Astrocyte (in vitro differentiated cells and primary cell): Measurements from ENCODE around the gene DEDD2. TPM values are rescaled to one million over a fixed set of nuclear protein-coding genes. Genes with fewer than 3 reads are reported as not detected.

Experiments used
- DNase-seq: peaks from one replicate; pipeline ENCODE4 v3.0.0-alpha.2; 2010; ENCODE audit warnings: low read depth
- FAIRE-seq: peaks from 2 replicates; lab custom pipeline; 2011; peaks lifted over from hg19 to GRCh38; lab: Jason Lieb, UNC
- H2AFZ ChIP-seq: 2 replicates; pipeline ENCODE4 v1.6.0; 2012; ENCODE audit warnings: low read depth, low read length, inconsistent platforms
- H3K27ac ChIP-seq: 2 replicates; pipeline ENCODE4 v1.5.1; 2011; ENCODE audit warnings: low read depth, low read length, inconsistent platforms
- H3K27me3 ChIP-seq: 2 replicates; pipeline ENCODE4 v1.6.0; 2011; ENCODE audit warnings: low read length, inconsistent platforms; ENCODE audit not compliant: insufficient read depth
- H3K36me3 ChIP-seq: 2 replicates; pipeline ENCODE4 v1.5.1; 2011; ENCODE audit warnings: low read length, inconsistent platforms; ENCODE audit not compliant: insufficient read depth
- H3K4me1 ChIP-seq: 2 replicates; pipeline ENCODE4 v1.5.1; 2011; ENCODE audit warnings: low read length, inconsistent platforms; ENCODE audit not compliant: insufficient read depth
- H3K4me2 ChIP-seq: 2 replicates; pipeline ENCODE4 v1.6.0; 2012; ENCODE audit warnings: low read length, inconsistent platforms
- H3K4me3 ChIP-seq: 2 replicates; pipeline ENCODE4 v1.5.1; 2011; ENCODE audit warnings: low read depth, mild to moderate bottlenecking, low read length, inconsistent platforms; ENCODE audit not compliant: insufficient read depth
- H3K79me2 ChIP-seq: 2 replicates; pipeline ENCODE4 v1.6.0; 2012; ENCODE audit warnings: mild to moderate bottlenecking, low read length, inconsistent platforms; ENCODE audit not compliant: insufficient read depth
- H3K9ac ChIP-seq: 2 replicates; pipeline ENCODE4 v1.6.0; 2012; ENCODE audit warnings: mild to moderate bottlenecking, low read length, inconsistent platforms
- H3K9me3 ChIP-seq: 2 replicates; pipeline ENCODE4 v1.5.1; 2012; ENCODE audit warnings: low read depth, mild to moderate bottlenecking, low read length, inconsistent platforms; ENCODE audit not compliant: insufficient read depth
- H4K20me1 ChIP-seq: 2 replicates; pipeline ENCODE4 v1.6.0; 2012; ENCODE audit warnings: low read length, inconsistent platforms; ENCODE audit not compliant: insufficient read depth
- H3K27ac Mint-ChIP-seq: one replicate; pipeline ENCODE4 v1.8.0; 2021; ENCODE audit warnings: mild to moderate bottlenecking, mixed read lengths; ENCODE audit not compliant: unreplicated experiment
- H3K27me3 Mint-ChIP-seq: one replicate; pipeline ENCODE4 v1.8.0; 2021; ENCODE audit warnings: low read depth, mixed read lengths; ENCODE audit not compliant: unreplicated experiment
- H3K36me3 Mint-ChIP-seq: one replicate; pipeline ENCODE4 v1.8.0; 2021; ENCODE audit warnings: low read depth, mixed read lengths; ENCODE audit not compliant: unreplicated experiment
- H3K4me1 Mint-ChIP-seq: one replicate; pipeline ENCODE4 v1.8.0; 2021; ENCODE audit warnings: low read depth, mixed read lengths; ENCODE audit not compliant: unreplicated experiment
- H3K4me3 Mint-ChIP-seq: one replicate; pipeline ENCODE4 v1.8.0; 2021; ENCODE audit warnings: mild to moderate bottlenecking, moderate library complexity, mixed read lengths; ENCODE audit not compliant: unreplicated experiment
- H3K9me3 Mint-ChIP-seq: one replicate; pipeline ENCODE4 v1.8.0; 2021; ENCODE audit warnings: mild to moderate bottlenecking, mixed read lengths; ENCODE audit not compliant: unreplicated experiment
- CTCF ChIP-seq: IDR thresholded peaks from 2 replicates; pipeline ENCODE4 v1.5.1; 2011; ENCODE audit warnings: low read depth, mild to moderate bottlenecking, inconsistent platforms, low read length, moderate library complexity; ENCODE audit not compliant: insufficient read depth
- EZH2 ChIP-seq: IDR thresholded peaks from 2 replicates; pipeline ENCODE4 v1.6.1; 2012; ENCODE audit warnings: mild to moderate bottlenecking, low read length, inconsistent platforms; ENCODE audit not compliant: insufficient read depth
- total RNA-seq: library from RNA; stranded (reverse); gene quantifications from 2 replicates; pipeline ENCODE4 v1.2.1, GENCODE V29; 2021

Gene DEDD2
- total RNA-seq, 1 donor from 2014 or later, result 26.1 TPM

GRCh38 chr19:42155796-42156195, 61.7 kb downstream of the DEDD2 start:
- H3K4me1 Mint-ChIP-seq, result no peaks in the 10 kb centered on the region
- peaks cover 6% of the 10 kb centered on the region for H3K36me3 Mint-ChIP-seq
- H3K4me3 ChIP-seq, result no peak overlapping the region
- no peaks in the 10 kb centered on the region for H3K9me3 ChIP-seq
- H3K27me3 Mint-ChIP-seq, result peaks cover 79% of the 10 kb centered on the region
- no peaks in the 10 kb centered on the region for H3K4me1 ChIP-seq
- H3K27me3 ChIP-seq, result peaks cover 44% of the 10 kb centered on the region
- peaks cover 5% of the 10 kb centered on the region for H4K20me1 ChIP-seq
- no peak overlapping the region for H3K4me2 ChIP-seq
- peaks cover 1% of the 10 kb centered on the region for H3K9me3 Mint-ChIP-seq
- no peak overlapping the region for H3K4me3 Mint-ChIP-seq
- DNase-seq (no peak), FAIRE-seq (no peak)
- no peak overlapping the region for H3K27ac Mint-ChIP-seq
- H3K36me3 ChIP-seq, result no peaks in the 10 kb centered on the region
- no peaks in the 10 kb centered on the region for H3K79me2 ChIP-seq
- H3K9ac ChIP-seq, result no peak overlapping the region
- TF ChIP-seq CTCF, result no peak
- no peak for TF ChIP-seq EZH2
- no peak overlapping the region for H3K27ac ChIP-seq
- H2AFZ ChIP-seq, result no peak overlapping the region

- Histone ChIP-seq H3K4me1 (no peaks in the 10 kb centered on the region), H3K36me3 (no peaks in the 10 kb centered on the region), H3K4me2 (no peak overlapping the region), H3K27ac (no peak overlapping the region), H2AFZ (no peak overlapping the region), H4K20me1 (peaks cover 5% of the 10 kb centered on the region), H3K27me3 (peaks cover 42% of the 10 kb centered on the region), H3K9me3 (no peaks in the 10 kb centered on the region), H3K79me2 (no peaks in the 10 kb centered on the region), H3K4me3 (no peak overlapping the region), H3K9ac (no peak overlapping the region)
- Mint-ChIP-seq H3K27me3 (peaks cover 74% of the 10 kb centered on the region), H3K4me3 (peak overlapping the region; percentile 13), H3K4me1 (no peaks in the 10 kb centered on the region), H3K9me3 (peaks cover 1% of the 10 kb centered on the region), H3K36me3 (peaks cover 6% of the 10 kb centered on the region), H3K27ac (no peak overlapping the region)
- no peak for FAIRE-seq
- TF ChIP-seq CTCF, result no peak
- TF ChIP-seq EZH2, result no peak
- DNase-seq, result no peak
Measured at GRCh38 chr19:42154471-42155323, 62.8 kb downstream of the DEDD2 start.
